Measurements from ENCODE around the gene PEG3.
"Not testable (repeated sequence)": the region's sequence is repeated elsewhere in the genome, so short reads cannot be mapped to it uniquely, and the experiment has no call there.

PEG3 gene

GRCh38 chr19:56840451-56841192 is at the start of gene PEG3, which contains the start of gene ZIM2:
Gene PEG3, minus strand, starts transcription at chr19:56840726. Its CDS starts 16,071 bp downstream, at chr19:56824655.
Gene ZIM2, minus strand, starts transcription at chr19:56840726. Its CDS starts 16,449 bp downstream, at chr19:56824277.
- no peak for DNase-seq (ENCODE audit: low spot score)

- no peak for DNase-seq (ENCODE audit: low spot score)
Observed at GRCh38 chr19:56885173-56885985, 44.9 kb upstream of the PEG3 start.

GRCh38 chr19:56884441-56884840 is 43.9 kb upstream of the PEG3 start:
- DNase-seq (ENCODE audit: low spot score), result no peak

- no peak for DNase-seq (ENCODE audit: low spot score)
Observed at GRCh38 chr19:56880592-56881190, 40.2 kb upstream of the PEG3 start.

- no peak for DNase-seq (ENCODE audit: low spot score)
Observed at GRCh38 chr19:56877069-56877715, 36.7 kb upstream of the PEG3 start.

- no peak for DNase-seq (ENCODE audit: low spot score)
Observed at GRCh38 chr19:56875717-56876116, 35.2 kb upstream of the PEG3 start.

- DNase-seq (ENCODE audit: low spot score), result no peak
Observed at GRCh38 chr19:56874530-56874929, 34.0 kb upstream of the PEG3 start.

- DNase-seq (ENCODE audit: low spot score), result no peak
Observed at GRCh38 chr19:56873493-56873892, 33.0 kb upstream of the PEG3 start.

- DNase-seq (ENCODE audit: low spot score), result no peak
Observed at GRCh38 chr19:56869886-56870285, 29.4 kb upstream of the PEG3 start.

- DNase-seq (ENCODE audit: low spot score), result no peak
Observed at GRCh38 chr19:56868446-56868845, 27.9 kb upstream of the PEG3 start.

- DNase-seq (ENCODE audit: low spot score), result no peak
Observed at GRCh38 chr19:56866538-56866937, 26.0 kb upstream of the PEG3 start.

GRCh38 chr19:56864443-56865125 is 24.1 kb upstream of the PEG3 start:
- no peak for DNase-seq (ENCODE audit: low spot score)

GRCh38 chr19:56862741-56863140 is 22.2 kb upstream of the PEG3 start:
- no peak for DNase-seq (ENCODE audit: low spot score)

GRCh38 chr19:56860409-56860808 is 19.9 kb upstream of the PEG3 start:
- not testable (repeated sequence) for DNase-seq (ENCODE audit: low spot score)

- DNase-seq (ENCODE audit: low spot score), result no peak
Observed at GRCh38 chr19:56858026-56858425, 17.5 kb upstream of the PEG3 start.

GRCh38 chr19:56856822-56857221 is 16.3 kb upstream of the PEG3 start:
- no peak for DNase-seq (ENCODE audit: low spot score)

- DNase-seq (ENCODE audit: low spot score), result not testable (repeated sequence)
Observed at GRCh38 chr19:56852361-56852760, 11.8 kb upstream of the PEG3 start.

GRCh38 chr19:56848166-56848565 is 7.6 kb upstream of the PEG3 start:
- DNase-seq (ENCODE audit: low spot score), result no peak

GRCh38 chr19:56842412-56842811 is 1.9 kb upstream of the PEG3 start:
- DNase-seq (ENCODE audit: low spot score), result no peak

- DNase-seq (ENCODE audit: low spot score), result no peak
Observed at GRCh38 chr19:56841193-56841543, 642 bp upstream of the PEG3 start.

GRCh38 chr19:56839652-56840450 is 675 bp downstream of the PEG3 start:
- no peak for DNase-seq (ENCODE audit: low spot score)

All from GM03348 (cell line).